ENCODE data around the gene SYNDIG1. TPM values are rescaled to one million over a fixed set of nuclear protein-coding genes. Genes with fewer than 3 reads are reported as not detected.

The SYNDIG1 gene
- total RNA-seq, 1 experiment from 2014 or later: not detected

DNA sequence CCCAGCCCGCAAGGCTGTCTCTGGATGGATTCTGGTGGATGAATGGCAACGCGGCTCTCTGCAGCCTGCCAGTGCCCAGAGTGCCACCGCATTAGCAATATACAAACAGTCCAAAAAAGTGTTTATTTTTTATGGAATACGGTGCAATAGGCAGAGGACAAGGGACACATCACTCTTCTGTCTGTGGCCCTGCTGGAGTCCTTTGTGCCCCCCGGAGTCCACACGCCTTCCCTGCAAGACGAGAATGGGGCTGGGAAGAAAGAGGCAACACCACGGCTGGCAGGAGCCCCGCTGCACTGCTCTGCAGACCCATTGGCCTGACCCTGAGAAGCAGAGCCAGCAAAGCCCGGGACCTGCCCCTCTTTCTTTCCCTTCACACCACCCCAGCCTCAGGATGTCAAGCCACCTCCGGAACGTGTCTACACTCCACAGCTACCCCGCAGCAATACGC, 196.3 kb downstream of the SYNDIG1 start:
- ChIA-PET CTCF (no interaction called here), POLR2A (ENCODE audit: unreplicated experiment) (no interaction called here)
- H3K9ac ChIP-seq (ENCODE audit: low read length): no peak overlapping the region
- H3F3A ChIP-seq (ENCODE audit: low read length, unreplicated experiment): no peaks in the 10 kb centered on the region
- TF ChIP-seq, protein P1, sequence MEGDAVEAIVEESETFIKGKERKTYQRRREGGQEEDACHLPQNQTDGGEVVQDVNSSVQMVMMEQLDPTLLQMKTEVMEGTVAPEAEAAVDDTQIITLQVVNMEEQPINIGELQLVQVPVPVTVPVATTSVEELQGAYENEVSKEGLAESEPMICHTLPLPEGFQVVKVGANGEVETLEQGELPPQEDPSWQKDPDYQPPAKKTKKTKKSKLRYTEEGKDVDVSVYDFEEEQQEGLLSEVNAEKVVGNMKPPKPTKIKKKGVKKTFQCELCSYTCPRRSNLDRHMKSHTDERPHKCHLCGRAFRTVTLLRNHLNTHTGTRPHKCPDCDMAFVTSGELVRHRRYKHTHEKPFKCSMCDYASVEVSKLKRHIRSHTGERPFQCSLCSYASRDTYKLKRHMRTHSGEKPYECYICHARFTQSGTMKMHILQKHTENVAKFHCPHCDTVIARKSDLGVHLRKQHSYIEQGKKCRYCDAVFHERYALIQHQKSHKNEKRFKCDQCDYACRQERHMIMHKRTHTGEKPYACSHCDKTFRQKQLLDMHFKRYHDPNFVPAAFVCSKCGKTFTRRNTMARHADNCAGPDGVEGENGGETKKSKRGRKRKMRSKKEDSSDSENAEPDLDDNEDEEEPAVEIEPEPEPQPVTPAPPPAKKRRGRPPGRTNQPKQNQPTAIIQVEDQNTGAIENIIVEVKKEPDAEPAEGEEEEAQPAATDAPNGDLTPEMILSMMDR (conservative IDR thresholded peaks at IDR 0.05; ENCODE audit: low read depth, low read length): no peak
- TF ChIP-seq EZH2phosphoT487 (IDR thresholded peaks at IDR 0.05; ENCODE audit: borderline replicate concordance, low read length): no peak
- TF ChIP-seq EZH2 (IDR thresholded peaks at IDR 0.05; ENCODE audit: low read length, unreplicated experiment): no peak
- H3K9me3 ChIP-seq (ENCODE audit: low read length): no peaks in the 10 kb centered on the region
- no peaks in the 10 kb centered on the region for H3K9me2 ChIP-seq (replicated peaks; ENCODE audit: low read length)
- H3K4me2 ChIP-seq (ENCODE audit: low read length): no peak overlapping the region
- peaks cover 14% of the 10 kb centered on the region for H3K4me1 ChIP-seq (ENCODE audit: insufficient read depth, low read length)
- H3K27ac ChIP-seq (ENCODE audit: low read length): no peak overlapping the region
- H3K27me3 ChIP-seq (ENCODE audit: low read length): no peaks in the 10 kb centered on the region
- H3K79me2 ChIP-seq (ENCODE audit: low read length): no peaks in the 10 kb centered on the region
- H3K36me3 ChIP-seq (ENCODE audit: low read depth, low read length): no peaks in the 10 kb centered on the region
- intact Hi-C loops (cut with micrococcal nuclease): no loop called here
- H2AFZ ChIP-seq (ENCODE audit: low read length): no peak overlapping the region
- DNase-seq (no peak), ATAC-seq (no peak)
- no TSS peak for BruUV-seq (replicated peaks)
- H4K20me1 ChIP-seq (ENCODE audit: low read length): no peaks in the 10 kb centered on the region
- no peak overlapping the region for H3K4me3 ChIP-seq (ENCODE audit: low read length)

DNA sequence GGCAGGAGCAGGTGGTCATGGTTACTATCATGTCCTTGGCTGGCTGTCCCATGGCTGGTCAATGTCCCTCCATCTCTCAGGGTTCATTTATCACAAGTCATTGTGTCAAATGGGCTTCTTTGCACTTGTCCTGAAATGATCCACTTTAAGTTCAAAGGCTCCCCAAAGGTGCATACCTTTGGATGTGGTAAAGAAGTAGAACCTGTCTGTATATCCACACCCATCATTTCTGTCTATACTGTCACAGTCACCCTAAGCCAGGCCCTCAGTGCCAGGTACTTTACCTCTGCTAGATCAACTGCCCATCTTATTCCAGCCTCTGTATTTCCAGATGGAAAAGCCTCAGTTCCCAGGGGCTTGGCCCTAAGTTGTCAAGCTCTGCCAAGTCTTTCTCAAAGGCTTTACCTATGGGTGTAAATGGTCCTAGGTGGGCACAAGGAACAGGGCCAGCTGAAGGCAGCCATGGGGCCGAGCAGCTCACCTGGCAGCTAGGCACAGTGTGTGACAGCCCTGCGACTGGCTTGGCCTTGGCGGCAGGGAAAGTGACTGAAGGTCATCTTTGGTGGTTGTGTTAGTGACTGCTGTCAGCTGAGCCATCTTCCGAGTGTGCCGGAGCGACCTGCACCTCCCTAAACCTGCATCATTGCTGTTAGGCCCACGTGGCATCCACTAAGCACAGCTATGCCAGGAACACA, 198.4 kb downstream of the SYNDIG1 start:
- Histone ChIP-seq H3K4me2 (ENCODE audit: low read length) (no peak overlapping the region), H2AFZ (ENCODE audit: low read length) (no peak overlapping the region), H3K9ac (ENCODE audit: low read length) (no peak overlapping the region), H4K20me1 (ENCODE audit: low read length) (no peaks in the 10 kb centered on the region), H3K4me3 (ENCODE audit: low read length) (no peak overlapping the region), H3K36me3 (ENCODE audit: low read depth, low read length) (no peaks in the 10 kb centered on the region), H3K79me2 (ENCODE audit: low read length) (no peaks in the 10 kb centered on the region), H3K27me3 (ENCODE audit: low read length) (no peaks in the 10 kb centered on the region), H3K27ac (ENCODE audit: low read length) (no peak overlapping the region), H3K9me3 (ENCODE audit: low read length) (no peaks in the 10 kb centered on the region), H3F3A (ENCODE audit: low read length, unreplicated experiment) (no peaks in the 10 kb centered on the region), H3K9me2 (replicated peaks; ENCODE audit: low read length) (no peaks in the 10 kb centered on the region), H3K4me1 (ENCODE audit: insufficient read depth, low read length) (peaks cover 28% of the 10 kb centered on the region)
- no TSS peak for BruUV-seq (replicated peaks)
- intact Hi-C loops (cut with micrococcal nuclease): no loop called here
- CTCF ChIA-PET: no interaction called here
- POLR2A ChIA-PET (ENCODE audit: unreplicated experiment): no interaction called here
- ATAC-seq (no peak), DNase-seq (no peak)
- TF ChIP-seq EZH2 (IDR thresholded peaks at IDR 0.05; ENCODE audit: low read length, unreplicated experiment): no peak
- TF ChIP-seq, protein P1 (conservative IDR thresholded peaks at IDR 0.05; ENCODE audit: low read depth, low read length): no peak
- no peak for TF ChIP-seq EZH2phosphoT487 (IDR thresholded peaks at IDR 0.05; ENCODE audit: borderline replicate concordance, low read length)

GRCh38 chr20:24668384-24668702, 198.9 kb downstream of the SYNDIG1 start:
- no peak overlapping the region for H3K9ac ChIP-seq (ENCODE audit: low read length)
- DNase-seq (no peak), ATAC-seq (no peak)
- H3K4me2 ChIP-seq (ENCODE audit: low read length): no peak overlapping the region
- no peaks in the 10 kb centered on the region for H3K36me3 ChIP-seq (ENCODE audit: low read depth, low read length)
- no peaks in the 10 kb centered on the region for H4K20me1 ChIP-seq (ENCODE audit: low read length)
- H3K4me1 ChIP-seq (ENCODE audit: insufficient read depth, low read length): peaks cover 32% of the 10 kb centered on the region
- H3K27me3 ChIP-seq (ENCODE audit: low read length): no peaks in the 10 kb centered on the region
- TF ChIP-seq, protein P1 (conservative IDR thresholded peaks at IDR 0.05; ENCODE audit: low read depth, low read length): no peak
- TF ChIP-seq EZH2phosphoT487 (IDR thresholded peaks at IDR 0.05; ENCODE audit: borderline replicate concordance, low read length) (no peak), EZH2 (IDR thresholded peaks at IDR 0.05; ENCODE audit: low read length, unreplicated experiment) (no peak)
- ChIA-PET POLR2A (ENCODE audit: unreplicated experiment) (no interaction called here), CTCF (no interaction called here)
- no peaks in the 10 kb centered on the region for H3K79me2 ChIP-seq (ENCODE audit: low read length)
- no peak overlapping the region for H3K27ac ChIP-seq (ENCODE audit: low read length)
- no peak overlapping the region for H2AFZ ChIP-seq (ENCODE audit: low read length)
- no TSS peak for BruUV-seq (replicated peaks)
- H3K9me2 ChIP-seq (replicated peaks; ENCODE audit: low read length): no peaks in the 10 kb centered on the region
- no peak overlapping the region for H3K4me3 ChIP-seq (ENCODE audit: low read length)
- no peaks in the 10 kb centered on the region for H3K9me3 ChIP-seq (ENCODE audit: low read length)
- intact Hi-C loops (cut with micrococcal nuclease): no loop called here
- no peaks in the 10 kb centered on the region for H3F3A ChIP-seq (ENCODE audit: low read length, unreplicated experiment)

Measured in PC-3 (cell line).